ENCODE results near the gene GPC6.

GPC6 gene

DNA sequence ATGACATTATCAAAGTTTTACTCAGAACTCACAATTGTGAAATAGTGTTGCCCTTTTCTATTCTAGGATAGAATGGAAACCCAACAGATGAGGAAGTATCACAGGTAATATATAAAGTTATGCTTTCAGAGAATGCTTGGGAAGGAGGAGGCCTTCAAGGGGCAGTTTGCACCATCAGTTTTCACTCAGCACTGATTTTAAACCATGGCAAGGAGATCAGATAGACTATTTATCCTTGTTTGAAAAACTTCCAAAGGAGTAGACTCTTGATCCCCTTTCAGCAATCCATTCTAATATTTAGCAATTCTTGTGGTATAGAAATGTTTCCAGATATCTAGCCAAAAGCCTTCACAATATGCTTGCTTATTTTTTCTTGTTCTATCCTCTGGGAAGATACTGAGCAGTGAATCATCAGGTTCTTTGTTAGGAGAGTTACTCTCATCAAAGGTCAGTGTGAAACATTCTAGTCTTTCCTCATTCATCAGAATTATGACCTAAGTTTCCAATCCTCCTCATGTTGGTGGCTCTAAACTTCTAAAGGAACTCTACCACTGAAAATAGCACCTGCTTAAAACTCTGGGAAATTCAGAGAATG, 3.8 kb downstream of the GPC6 start:
- H3K4me3 ChIP-seq (ENCODE audit: low read depth, low read length) = no peak overlapping the region
- 0 out of 2 replicates have a peak, but pooled peaks have one; percentile 5 for TF ChIP-seq ZNF335 (tag by site-specific recombination; conservative IDR thresholded peaks at IDR 0.05)
- no peak for TF ChIP-seq ZNF548 (tag by site-specific recombination; IDR thresholded peaks at IDR 0.05)
- TF ChIP-seq MZF1 (tag by site-specific recombination; IDR thresholded peaks at IDR 0.05; ENCODE audit: borderline replicate concordance) = no peak
- no peak for TF ChIP-seq ZNF292 (tag by site-specific recombination; IDR thresholded peaks at IDR 0.05; ENCODE audit: borderline replicate concordance, low read depth)
- 0 out of 2 replicates have a peak, but pooled peaks have one; percentile 56 for TF ChIP-seq TRIM28 (IDR thresholded peaks at IDR 0.05; ENCODE audit: borderline replicate concordance, low read length)
- TF ChIP-seq, protein P1, sequence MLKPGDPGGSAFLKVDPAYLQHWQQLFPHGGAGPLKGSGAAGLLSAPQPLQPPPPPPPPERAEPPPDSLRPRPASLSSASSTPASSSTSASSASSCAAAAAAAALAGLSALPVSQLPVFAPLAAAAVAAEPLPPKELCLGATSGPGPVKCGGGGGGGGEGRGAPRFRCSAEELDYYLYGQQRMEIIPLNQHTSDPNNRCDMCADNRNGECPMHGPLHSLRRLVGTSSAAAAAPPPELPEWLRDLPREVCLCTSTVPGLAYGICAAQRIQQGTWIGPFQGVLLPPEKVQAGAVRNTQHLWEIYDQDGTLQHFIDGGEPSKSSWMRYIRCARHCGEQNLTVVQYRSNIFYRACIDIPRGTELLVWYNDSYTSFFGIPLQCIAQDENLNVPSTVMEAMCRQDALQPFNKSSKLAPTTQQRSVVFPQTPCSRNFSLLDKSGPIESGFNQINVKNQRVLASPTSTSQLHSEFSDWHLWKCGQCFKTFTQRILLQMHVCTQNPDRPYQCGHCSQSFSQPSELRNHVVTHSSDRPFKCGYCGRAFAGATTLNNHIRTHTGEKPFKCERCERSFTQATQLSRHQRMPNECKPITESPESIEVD (tag by site-specific recombination; IDR thresholded peaks at IDR 0.05) = peak; percentile 4
- TF ChIP-seq ZNF670 (tag by site-specific recombination; IDR thresholded peaks at IDR 0.05; ENCODE audit: low read depth) = no peak
- TF ChIP-seq GLI4 (tag by site-specific recombination; IDR thresholded peaks at IDR 0.05) = no peak
- no peak for TF ChIP-seq ZNF585B (tag by site-specific recombination; IDR thresholded peaks at IDR 0.05)
- ChIA-PET CTCF (no interaction called here), POLR2A (no interaction called here)
- H3K9me3 ChIP-seq (ENCODE audit: control insufficient read depth, insufficient read depth, low read depth, low read length) = no peaks in the 10 kb centered on the region
- no peak overlapping the region for H3K27ac ChIP-seq (ENCODE audit: extremely low read depth, low read depth, low read length)
- H3K4me1 ChIP-seq (ENCODE audit: control insufficient read depth, insufficient read depth, low read length) = no peaks in the 10 kb centered on the region
- no peaks in the 10 kb centered on the region for H3K36me3 ChIP-seq (ENCODE audit: control insufficient read depth in 2 of 2, insufficient read depth in 1 of 2, low read length in 2 of 2)

DNA sequence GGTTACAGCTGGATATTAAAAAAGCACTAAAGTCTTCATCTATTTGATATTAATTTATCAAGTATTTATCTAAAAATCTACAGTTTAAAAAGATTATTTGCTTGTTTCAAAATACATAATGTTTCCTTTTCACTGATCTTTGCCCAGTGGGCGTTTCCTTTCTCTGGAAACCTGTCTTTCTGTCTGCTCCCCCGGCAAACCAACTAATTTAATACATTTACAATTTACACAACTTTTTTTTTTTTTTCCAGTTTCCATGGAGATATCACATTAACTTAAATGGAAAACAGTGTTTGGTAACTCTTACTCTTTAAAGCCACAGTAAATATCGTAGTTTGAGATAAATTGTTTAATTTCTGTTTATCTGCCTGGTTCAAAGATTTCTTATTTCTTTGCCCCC, 5.3 kb downstream of the GPC6 start:
- H3K36me3 ChIP-seq (ENCODE audit: control insufficient read depth in 2 of 2, insufficient read depth in 1 of 2, low read length in 2 of 2) = no peaks in the 10 kb centered on the region
- CTCF ChIA-PET = no interaction called here
- H3K4me1 ChIP-seq (ENCODE audit: control insufficient read depth, insufficient read depth, low read length) = no peaks in the 10 kb centered on the region
- H3K9me3 ChIP-seq (ENCODE audit: control insufficient read depth, insufficient read depth, low read depth, low read length) = no peaks in the 10 kb centered on the region
- POLR2A ChIA-PET = no interaction called here
- H3K27ac ChIP-seq (ENCODE audit: extremely low read depth, low read depth, low read length) = no peak overlapping the region
- TF ChIP-seq, protein P1 (tag by site-specific recombination; IDR thresholded peaks at IDR 0.05) = peak; percentile 67
- no peak for TF ChIP-seq ZNF629 (tag by site-specific recombination; IDR thresholded peaks at IDR 0.05)
- TF ChIP-seq ZNF223 (tag by site-specific recombination; IDR thresholded peaks at IDR 0.05) = no peak
- TF ChIP-seq, protein P2, sequence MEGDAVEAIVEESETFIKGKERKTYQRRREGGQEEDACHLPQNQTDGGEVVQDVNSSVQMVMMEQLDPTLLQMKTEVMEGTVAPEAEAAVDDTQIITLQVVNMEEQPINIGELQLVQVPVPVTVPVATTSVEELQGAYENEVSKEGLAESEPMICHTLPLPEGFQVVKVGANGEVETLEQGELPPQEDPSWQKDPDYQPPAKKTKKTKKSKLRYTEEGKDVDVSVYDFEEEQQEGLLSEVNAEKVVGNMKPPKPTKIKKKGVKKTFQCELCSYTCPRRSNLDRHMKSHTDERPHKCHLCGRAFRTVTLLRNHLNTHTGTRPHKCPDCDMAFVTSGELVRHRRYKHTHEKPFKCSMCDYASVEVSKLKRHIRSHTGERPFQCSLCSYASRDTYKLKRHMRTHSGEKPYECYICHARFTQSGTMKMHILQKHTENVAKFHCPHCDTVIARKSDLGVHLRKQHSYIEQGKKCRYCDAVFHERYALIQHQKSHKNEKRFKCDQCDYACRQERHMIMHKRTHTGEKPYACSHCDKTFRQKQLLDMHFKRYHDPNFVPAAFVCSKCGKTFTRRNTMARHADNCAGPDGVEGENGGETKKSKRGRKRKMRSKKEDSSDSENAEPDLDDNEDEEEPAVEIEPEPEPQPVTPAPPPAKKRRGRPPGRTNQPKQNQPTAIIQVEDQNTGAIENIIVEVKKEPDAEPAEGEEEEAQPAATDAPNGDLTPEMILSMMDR (tag by site-specific recombination; IDR thresholded peaks at IDR 0.05) = no peak
- TF ChIP-seq, protein P3, sequence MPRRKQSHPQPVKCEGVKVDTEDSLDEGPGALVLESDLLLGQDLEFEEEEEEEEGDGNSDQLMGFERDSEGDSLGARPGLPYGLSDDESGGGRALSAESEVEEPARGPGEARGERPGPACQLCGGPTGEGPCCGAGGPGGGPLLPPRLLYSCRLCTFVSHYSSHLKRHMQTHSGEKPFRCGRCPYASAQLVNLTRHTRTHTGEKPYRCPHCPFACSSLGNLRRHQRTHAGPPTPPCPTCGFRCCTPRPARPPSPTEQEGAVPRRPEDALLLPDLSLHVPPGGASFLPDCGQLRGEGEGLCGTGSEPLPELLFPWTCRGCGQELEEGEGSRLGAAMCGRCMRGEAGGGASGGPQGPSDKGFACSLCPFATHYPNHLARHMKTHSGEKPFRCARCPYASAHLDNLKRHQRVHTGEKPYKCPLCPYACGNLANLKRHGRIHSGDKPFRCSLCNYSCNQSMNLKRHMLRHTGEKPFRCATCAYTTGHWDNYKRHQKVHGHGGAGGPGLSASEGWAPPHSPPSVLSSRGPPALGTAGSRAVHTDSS (tag by site-specific recombination; IDR thresholded peaks at IDR 0.05) = no peak
- H3K4me3 ChIP-seq (ENCODE audit: low read depth, low read length) = no peak overlapping the region

DNA sequence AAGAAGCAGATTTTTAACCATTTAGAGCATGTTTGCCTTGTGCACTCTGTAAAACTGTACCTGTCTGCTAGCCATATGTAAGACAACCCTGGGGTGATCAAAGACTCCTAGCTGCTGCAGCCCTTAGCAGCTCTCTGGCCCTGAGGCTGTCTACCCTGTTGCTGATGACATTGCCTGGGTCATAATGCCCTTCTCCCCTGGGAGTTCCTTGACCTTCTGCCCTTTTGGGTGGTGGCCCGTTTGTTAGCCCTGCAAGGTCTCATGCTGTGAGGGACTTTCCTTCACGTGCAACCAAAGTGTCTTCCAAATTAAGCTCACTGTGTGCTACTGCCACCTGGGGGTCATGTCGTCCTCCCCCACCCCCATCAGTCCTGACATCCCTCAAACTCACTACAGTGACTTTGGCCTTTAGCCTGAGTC, 7.4 kb downstream of the GPC6 start:
- no peaks in the 10 kb centered on the region for H3K9me3 ChIP-seq (ENCODE audit: control insufficient read depth, insufficient read depth, low read depth, low read length)
- CTCF ChIA-PET = interaction anchor here (0.6 to 1.5 kb wide), 6 partner anchors 10 to 1128 kb away, joined by 3 to 5 read pairs (median 4); no protein-coding TSS in a partner anchor
- H3K27ac ChIP-seq (ENCODE audit: extremely low read depth, low read depth, low read length) = no peak overlapping the region
- H3K4me1 ChIP-seq (ENCODE audit: control insufficient read depth, insufficient read depth, low read length) = no peaks in the 10 kb centered on the region
- POLR2A ChIA-PET = no interaction called here
- no peaks in the 10 kb centered on the region for H3K36me3 ChIP-seq (ENCODE audit: control insufficient read depth in 2 of 2, insufficient read depth in 1 of 2, low read length in 2 of 2)
- no peak overlapping the region for H3K4me3 ChIP-seq (ENCODE audit: low read depth, low read length)
- TF ChIP-seq SETDB1 (IDR thresholded peaks at IDR 0.05; ENCODE audit: insufficient read length, low read length) (peak; percentile 88), ZNF211 (tag by site-specific recombination; IDR thresholded peaks at IDR 0.05; ENCODE audit: low read depth) (no peak), ZNF433 (tag by site-specific recombination; IDR thresholded peaks at IDR 0.05; ENCODE audit: low read depth) (no peak), GLIS1 (tag by site-specific recombination; IDR thresholded peaks at IDR 0.05) (peak; percentile 40), ZIC2 (tag by site-specific recombination; IDR thresholded peaks at IDR 0.05) (peak; percentile 85), BCL11B (tag by site-specific recombination; IDR thresholded peaks at IDR 0.05; ENCODE audit: low read depth) (0 out of 2 replicates have a peak, but pooled peaks have one; percentile 25), ZNF558 (tag by site-specific recombination; IDR thresholded peaks at IDR 0.05) (0 out of 2 replicates have a peak, but pooled peaks have one; percentile 10), ZNF423 (tag by site-specific recombination; IDR thresholded peaks at IDR 0.05) (peak; percentile 32; the same call in 1 of the 2 replicates), ZNF274 (IDR thresholded peaks at IDR 0.05; ENCODE audit: low read length) (no peak), ZNF274 (tag by site-specific recombination; IDR thresholded peaks at IDR 0.05; ENCODE audit: borderline replicate concordance) (no peak), ZNF2 (tag by site-specific recombination; IDR thresholded peaks at IDR 0.05) (no peak), ZNF114 (tag by site-specific recombination; IDR thresholded peaks at IDR 0.05) (no peak), TCF7L2 (IDR thresholded peaks at IDR 0.05; ENCODE audit: borderline replicate concordance, low read depth, low read length) (peak; percentile 31; the same call in 1 of the 2 replicates)
